ENCODE results near the gene DGKB. TPM values are rescaled to one million over a fixed set of nuclear protein-coding genes. Genes with fewer than 3 reads are reported as not detected.

DGKB gene
- polyA plus RNA-seq, 1 of the 3 experiments (the other 2 are of a cell fraction), result 2.1 TPM

DNA sequence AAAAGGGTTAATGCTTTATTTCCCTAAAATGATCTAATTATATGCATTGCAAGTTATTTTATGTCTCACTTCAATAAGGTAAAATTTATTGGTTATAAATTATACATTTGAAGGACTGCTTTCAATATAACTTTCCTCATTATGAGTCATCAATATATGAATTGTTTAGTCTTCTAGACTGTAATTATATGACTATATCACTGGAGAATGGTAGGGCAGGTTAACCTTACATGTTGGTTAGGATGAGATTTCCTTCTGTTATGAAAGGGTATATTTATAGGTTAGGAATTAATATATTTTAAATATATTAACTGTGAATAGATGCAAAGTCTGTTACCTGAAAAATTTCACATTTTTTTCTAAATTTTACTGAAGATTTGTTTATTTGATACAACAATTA, 506.7 kb downstream of the DGKB start:
- CTCF ChIA-PET, result no interaction called here

More for the DNA sequence above, 506.7 kb downstream of the DGKB start:
- Histone ChIP-seq H3K9me3 (no peaks in the 10 kb centered on the region), H3K4me1 (ENCODE audit: control insufficient read depth in 1 of 2, insufficient read depth in 2 of 2, low read depth in 1 of 2, low read length in 1 of 2) (no peaks in the 10 kb centered on the region), H3K79me2 (ENCODE audit: insufficient read depth) (no peaks in the 10 kb centered on the region), H3K27ac (ENCODE audit: low read depth in 2 of 2, low read length in 1 of 2) (no peak overlapping the region), H3F3A (replicated peaks; ENCODE audit: insufficient read depth) (no peaks in the 10 kb centered on the region), H3K9me2 (no peaks in the 10 kb centered on the region; the same call in 1 of the 2 replicates), H3K27me3 (ENCODE audit: insufficient read depth) (no peaks in the 10 kb centered on the region), H4K20me1 (ENCODE audit: insufficient read depth) (no peaks in the 10 kb centered on the region), H2AFZ (ENCODE audit: low read depth) (no peak overlapping the region), H3K36me3 (replicated peaks in 1 of 2; ENCODE audit: control insufficient read depth in 1 of 2, insufficient read depth in 2 of 2, low read length in 1 of 2) (no peaks in the 10 kb centered on the region), H3K4me3 (ENCODE audit: low read depth in 2 of 2, low read length in 1 of 2) (no peak overlapping the region), H3K9ac (no peak overlapping the region), H3K4me2 (no peak overlapping the region)
- TF ChIP-seq, protein P1, sequence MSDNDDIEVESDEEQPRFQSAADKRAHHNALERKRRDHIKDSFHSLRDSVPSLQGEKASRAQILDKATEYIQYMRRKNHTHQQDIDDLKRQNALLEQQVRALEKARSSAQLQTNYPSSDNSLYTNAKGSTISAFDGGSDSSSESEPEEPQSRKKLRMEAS (IDR thresholded peaks at IDR 0.05; ENCODE audit: low read depth), result no peak
- TF ChIP-seq TCF12 (IDR thresholded peaks at IDR 0.05) (no peak), ELF1 (IDR thresholded peaks at IDR 0.05) (no peak), EZH2phosphoT487 (IDR thresholded peaks at IDR 0.05; ENCODE audit: borderline replicate concordance, low read depth) (no peak), TAF1 (IDR thresholded peaks at IDR 0.05; ENCODE audit: borderline replicate concordance, low read depth, low read length) (no peak), MXI1 (IDR thresholded peaks at IDR 0.05; ENCODE audit: low read depth, low read length) (no peak), GATA2 (CRISPR knock-in tag; IDR thresholded peaks at IDR 0.05) (no peak), PBX3 (IDR thresholded peaks at IDR 0.05) (no peak), ZBTB33 (IDR thresholded peaks at IDR 0.05; ENCODE audit: borderline replicate concordance, low read depth) (no peak), RAD21 (IDR thresholded peaks at IDR 0.05; ENCODE audit: low read length) (no peak), FOXJ3 (CRISPR knock-in tag; IDR thresholded peaks at IDR 0.05) (no peak), NFIC (IDR thresholded peaks at IDR 0.05; ENCODE audit: borderline replicate concordance) (no peak), NRF1 (IDR thresholded peaks at IDR 0.05; ENCODE audit: low read depth, low read length) (no peak), SMC3 (IDR thresholded peaks at IDR 0.05; ENCODE audit: low read depth, low read length) (no peak)
- TF ChIP-seq, protein P2, sequence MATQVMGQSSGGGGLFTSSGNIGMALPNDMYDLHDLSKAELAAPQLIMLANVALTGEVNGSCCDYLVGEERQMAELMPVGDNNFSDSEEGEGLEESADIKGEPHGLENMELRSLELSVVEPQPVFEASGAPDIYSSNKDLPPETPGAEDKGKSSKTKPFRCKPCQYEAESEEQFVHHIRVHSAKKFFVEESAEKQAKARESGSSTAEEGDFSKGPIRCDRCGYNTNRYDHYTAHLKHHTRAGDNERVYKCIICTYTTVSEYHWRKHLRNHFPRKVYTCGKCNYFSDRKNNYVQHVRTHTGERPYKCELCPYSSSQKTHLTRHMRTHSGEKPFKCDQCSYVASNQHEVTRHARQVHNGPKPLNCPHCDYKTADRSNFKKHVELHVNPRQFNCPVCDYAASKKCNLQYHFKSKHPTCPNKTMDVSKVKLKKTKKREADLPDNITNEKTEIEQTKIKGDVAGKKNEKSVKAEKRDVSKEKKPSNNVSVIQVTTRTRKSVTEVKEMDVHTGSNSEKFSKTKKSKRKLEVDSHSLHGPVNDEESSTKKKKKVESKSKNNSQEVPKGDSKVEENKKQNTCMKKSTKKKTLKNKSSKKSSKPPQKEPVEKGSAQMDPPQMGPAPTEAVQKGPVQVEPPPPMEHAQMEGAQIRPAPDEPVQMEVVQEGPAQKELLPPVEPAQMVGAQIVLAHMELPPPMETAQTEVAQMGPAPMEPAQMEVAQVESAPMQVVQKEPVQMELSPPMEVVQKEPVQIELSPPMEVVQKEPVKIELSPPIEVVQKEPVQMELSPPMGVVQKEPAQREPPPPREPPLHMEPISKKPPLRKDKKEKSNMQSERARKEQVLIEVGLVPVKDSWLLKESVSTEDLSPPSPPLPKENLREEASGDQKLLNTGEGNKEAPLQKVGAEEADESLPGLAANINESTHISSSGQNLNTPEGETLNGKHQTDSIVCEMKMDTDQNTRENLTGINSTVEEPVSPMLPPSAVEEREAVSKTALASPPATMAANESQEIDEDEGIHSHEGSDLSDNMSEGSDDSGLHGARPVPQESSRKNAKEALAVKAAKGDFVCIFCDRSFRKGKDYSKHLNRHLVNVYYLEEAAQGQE (IDR thresholded peaks at IDR 0.05; ENCODE audit: low read depth, low read length), result no peak
- POLR2A ChIA-PET, result no interaction called here
- no peak for DNase-seq

All from SK-N-SH (cell line).